K562 (cell line): ENCODE results near the gene PTPN9. TPM values are rescaled to one million over a fixed set of nuclear protein-coding genes. Genes with fewer than 3 reads are reported as not detected.

Experiments used
- ATF2 ChIP-seq: sonication (generic); formaldehyde crosslinking; IDR thresholded peaks from 2 replicates; pipeline ENCODE4 v1.8.1; 2022; ENCODE audit warnings: missing genetic modification reagents
- CCAR2 ChIP-seq: fragments of 200-400 bp; formaldehyde crosslinking; IDR thresholded peaks from 2 replicates; pipeline ENCODE4 v1.6.1; 2017; ENCODE audit warnings: mild to moderate bottlenecking, low read depth, low read length
- ETS1 ChIP-seq: conservative IDR thresholded peaks from 2 replicates; pipeline ENCODE4 v1.6.1; 2011; ENCODE audit warnings: low read depth, mild to moderate bottlenecking, low read length; ENCODE audit not compliant: control insufficient read depth
- FUS ChIP-seq: fragments of 200-400 bp; formaldehyde crosslinking; optimal IDR thresholded peaks from 2 replicates; pipeline ENCODE3; 2017; ENCODE audit warnings: low read depth, low read length
- GABPA ChIP-seq: fragments of 200-800 bp; sonication (Bioruptor generic); conservative IDR thresholded peaks from 2 replicates; pipeline ENCODE4 v1.6.1; 2016; ENCODE audit warnings: low read depth, missing genetic modification characterization, missing compliant biosample characterization
- HDAC8 ChIP-seq: fragments of 450-650 bp; IDR thresholded peaks from 2 replicates; pipeline ENCODE4 v1.6.1; 2016; ENCODE audit warnings: mild to moderate bottlenecking, missing genetic modification characterization, moderate library complexity, missing compliant biosample characterization
- HSF4 ChIP-seq: fragments of 250-450 bp; sonication (Bioruptor Pico); IDR thresholded peaks from 2 replicates; pipeline ENCODE4 v2.1.2; 2022; ENCODE audit warnings: mild to moderate bottlenecking, moderate library complexity, borderline replicate concordance
- MCM5 ChIP-seq: fragments of 450-650 bp; IDR thresholded peaks from 2 replicates; pipeline ENCODE4 v1.6.1; 2016; ENCODE audit warnings: low read depth
- MIER1 ChIP-seq: fragments of 450-650 bp; IDR thresholded peaks from 2 replicates; pipeline ENCODE4 v1.6.1; 2016; ENCODE audit warnings: antibody characterized with exemption, mild to moderate bottlenecking, low read depth
- NFATC3 ChIP-seq: fragments of 450-650 bp; IDR thresholded peaks from 2 replicates; pipeline ENCODE4 v1.6.1; 2017; ENCODE audit warnings: mild to moderate bottlenecking
- NFIX ChIP-seq: fragments of 250-450 bp; sonication (Bioruptor Pico); IDR thresholded peaks from 2 replicates; pipeline ENCODE4 v1.4.0; 2020; ENCODE audit warnings: low read depth, mild to moderate bottlenecking, moderate library complexity
- RBBP5 ChIP-seq: fragments of 200-600 bp; sonication (generic); IDR thresholded peaks from 2 replicates; pipeline ENCODE4 v1.6.1; 2012; ENCODE audit warnings: borderline replicate concordance, mild to moderate bottlenecking, low read length, control low read depth, inconsistent platforms; ENCODE audit not compliant: insufficient read depth, poor library complexity, severe bottlenecking
- TCF7 ChIP-seq: sonication (generic); IDR thresholded peaks from 2 replicates; pipeline ENCODE4 v1.6.1; 2016; ENCODE audit warnings: antibody characterized with exemption, borderline replicate concordance
- ZBED1 ChIP-seq: IDR thresholded peaks from 2 replicates; pipeline ENCODE4 v1.6.1; 2014
- ZFP1 ChIP-seq: fragments of 450-650 bp; formaldehyde crosslinking; IDR thresholded peaks from 2 replicates; pipeline ENCODE4 v1.4.0; 2020; ENCODE audit warnings: mild to moderate bottlenecking, mixed read lengths
- ZNF165 ChIP-seq: fragments of 250-450 bp; sonication (Bioruptor Pico); IDR thresholded peaks from 2 replicates; pipeline ENCODE4 v1.4.0; 2020; ENCODE audit warnings: borderline replicate concordance
- ZNF184 ChIP-seq: sonication (generic); formaldehyde crosslinking; IDR thresholded peaks from 2 replicates; pipeline ENCODE4 v1.5.0; 2020; ENCODE audit warnings: missing genetic modification reagents
- ZNF830 ChIP-seq: fragments of 250-450 bp; sonication (Bioruptor Pico); IDR thresholded peaks from 2 replicates; pipeline ENCODE4 v1.5.0; 2021; ENCODE audit warnings: mild to moderate bottlenecking
- polyA plus RNA-seq, 8 experiments: library from polyadenylated mRNA; depleted of rRNA in 4 of 8; stranded (reverse) in 5 of 8; unstranded in 3 of 8; fragments of >200 nt; fragmentation: Nextera tagmentation in 2 of 8; fragmentation: Illumina TruSeq in 1 of 8; extraction: Ambion mirVana in 2 of 8; extraction: Trizol in 1 of 8; gene quantifications; 2 replicates each; pipeline versions ENCODE4 v1.2.1 to v1.2.3, GENCODE V29; 2011 to 2014; ENCODE audit warnings: inconsistent platforms in 1 of 8, missing spikeins in 1 of 8
- total RNA-seq, 7 experiments: library from RNA; depleted of rRNA in 6 of 7; stranded (reverse); fragments of >200 nt in 6 of 7; fragmentation: Illumina TruSeq in 2 of 7; extraction: Trizol in 2 of 7; gene quantifications; 2 replicates each; pipeline versions ENCODE4 v1.2.1 to v1.2.3, GENCODE V29; 2011 to 2021; ENCODE audit warnings: low replicate concordance in 1 of 7
- TF ChIP-seq, protein P1 (sequence below): fragments of 250-450 bp; sonication (Bioruptor Pico); IDR thresholded peaks from 2 replicates; pipeline ENCODE4 v1.8.0; 2021; ENCODE audit warnings: moderate library complexity, mild to moderate bottlenecking, inconsistent platforms
- TF ChIP-seq, protein P2 (sequence below), 3 experiments: fragments of 200-800 bp in 1 of 3; sonication (Bioruptor generic) in 1 of 3; sonication (generic) in 1 of 3; formaldehyde crosslinking in 1 of 3; IDR thresholded peaks; 2 replicates each; pipeline versions ENCODE4 v1.6.1 to v1.8.0; 2016 to 2022; ENCODE audit warnings: mild to moderate bottlenecking in 2 of 3, missing compliant biosample characterization in 2 of 3, missing genetic modification characterization in 2 of 3, missing genetic modification reagents in 1 of 3

PTPN9 gene
- total and polyA plus RNA-seq, 9 of the 15 experiments (the other 6 are each of a cell fraction or from before 2014, with no cell fraction given), result 5.0 to 24.0 (median 14.2) TPM

DNA sequence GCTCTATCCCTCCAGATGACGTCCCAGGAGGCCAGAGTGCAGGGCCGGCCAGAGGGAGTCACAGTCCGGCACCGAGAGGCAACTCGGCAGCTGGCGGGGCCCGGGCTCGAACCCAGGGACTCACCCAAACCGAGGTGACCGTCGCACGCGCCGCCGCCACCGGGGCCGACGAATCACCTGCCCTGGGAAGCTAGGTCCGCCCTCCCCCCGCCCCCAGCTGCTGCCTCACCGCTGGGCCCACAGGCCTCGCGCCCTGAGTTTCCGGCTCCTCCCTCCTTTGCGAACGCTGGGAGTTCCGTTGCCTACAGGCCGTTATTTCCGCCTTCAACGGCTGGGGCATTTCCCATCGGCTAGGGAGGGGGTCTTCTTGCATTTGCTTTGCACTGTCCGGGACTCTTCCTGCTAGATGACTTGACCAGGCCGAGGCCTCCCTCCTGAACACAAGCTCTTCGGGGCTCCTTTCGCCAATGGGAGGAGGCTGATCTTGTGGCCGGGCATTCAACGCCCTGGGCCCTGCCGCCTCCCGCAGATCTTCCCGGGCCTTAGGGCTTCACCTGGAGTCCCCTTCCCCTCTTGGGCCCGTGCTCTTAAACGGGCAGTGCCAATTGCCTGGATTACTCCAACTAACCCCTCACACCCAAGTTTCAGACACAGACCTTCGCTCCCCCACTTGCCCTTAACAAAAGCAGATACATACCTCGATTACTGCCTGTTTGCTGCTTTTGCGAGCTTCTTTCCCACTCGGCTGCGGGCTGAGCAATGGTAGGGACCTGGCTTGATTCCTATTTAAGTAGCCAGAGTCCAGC is 46.6 kb upstream of the PTPN9 start, which contains the start of gene SNUPN (continued):
- TF ChIP-seq CCAR2, result no peak
- TF ChIP-seq NFIX, result no peak
- TF ChIP-seq HDAC8 (tag), result peak; percentile 56; the same call in 1 of the 2 replicates
- TF ChIP-seq RBBP5, result peak; percentile 63
- no peak for TF ChIP-seq ZBED1
- 0 out of 2 replicates have a peak, but pooled peaks have one; percentile 54 for TF ChIP-seq ETS1
- TF ChIP-seq MCM5, result no peak
- TF ChIP-seq NFATC3, result no peak
- no peak for TF ChIP-seq ZNF184 (CRISPR knock-in tag)
- TF ChIP-seq HSF4 (CRISPR knock-in tag), result no peak
- TF ChIP-seq TCF7, result no peak
- TF ChIP-seq, protein P1, sequence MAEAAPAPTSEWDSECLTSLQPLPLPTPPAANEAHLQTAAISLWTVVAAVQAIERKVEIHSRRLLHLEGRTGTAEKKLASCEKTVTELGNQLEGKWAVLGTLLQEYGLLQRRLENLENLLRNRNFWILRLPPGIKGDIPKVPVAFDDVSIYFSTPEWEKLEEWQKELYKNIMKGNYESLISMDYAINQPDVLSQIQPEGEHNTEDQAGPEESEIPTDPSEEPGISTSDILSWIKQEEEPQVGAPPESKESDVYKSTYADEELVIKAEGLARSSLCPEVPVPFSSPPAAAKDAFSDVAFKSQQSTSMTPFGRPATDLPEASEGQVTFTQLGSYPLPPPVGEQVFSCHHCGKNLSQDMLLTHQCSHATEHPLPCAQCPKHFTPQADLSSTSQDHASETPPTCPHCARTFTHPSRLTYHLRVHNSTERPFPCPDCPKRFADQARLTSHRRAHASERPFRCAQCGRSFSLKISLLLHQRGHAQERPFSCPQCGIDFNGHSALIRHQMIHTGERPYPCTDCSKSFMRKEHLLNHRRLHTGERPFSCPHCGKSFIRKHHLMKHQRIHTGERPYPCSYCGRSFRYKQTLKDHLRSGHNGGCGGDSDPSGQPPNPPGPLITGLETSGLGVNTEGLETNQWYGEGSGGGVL, result no peak
- no peak for TF ChIP-seq ZFP1
- TF ChIP-seq MIER1, result no peak
- TF ChIP-seq, protein P2, sequence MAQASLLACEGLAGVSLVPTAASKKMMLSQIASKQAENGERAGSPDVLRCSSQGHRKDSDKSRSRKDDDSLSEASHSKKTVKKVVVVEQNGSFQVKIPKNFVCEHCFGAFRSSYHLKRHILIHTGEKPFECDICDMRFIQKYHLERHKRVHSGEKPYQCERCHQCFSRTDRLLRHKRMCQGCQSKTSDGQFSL (CRISPR knock-in tag; IDR thresholded peaks at IDR 0.05), result peak; percentile 24; the same call in 1 of the 2 replicates
- TF ChIP-seq, protein P2 (tag; IDR thresholded peaks at IDR 0.05), result 0 out of 4 replicates have a peak, but pooled peaks of 1 of the 2 experiments have one; percentile 39
- TF ChIP-seq ZNF830 (CRISPR knock-in tag), result no peak
- TF ChIP-seq ZNF165 (CRISPR knock-in tag), result no peak
- peak; percentile 87 for TF ChIP-seq GABPA (tag)
- peak; percentile 31 for TF ChIP-seq FUS
- TF ChIP-seq ATF2, result no peak
